Measurements from ENCODE around the gene DYSF. TPM values are rescaled to one million over a fixed set of nuclear protein-coding genes. Genes with fewer than 3 reads are reported as not detected.
"Not testable (repeated sequence)": the region's sequence is repeated elsewhere in the genome, so short reads cannot be mapped to it uniquely, and the experiment has no call there.

The DYSF gene
- total and polyA plus RNA-seq, 8 donors, result 1.1 to 5.5 (median 2.1) TPM

GRCh38 chr2:71428472-71429383 lies 24.6 kb upstream of the DYSF start:
- no peak overlapping the region for H3K4me3 ChIP-seq
- H3K9me3 ChIP-seq, result no peaks in the 10 kb centered on the region
- no peak overlapping the region for H3K27ac ChIP-seq
- peaks cover 0 to 4% (median 0%) of the 10 kb centered on the region in 3 donors for H3K4me1 ChIP-seq
- no peaks in the 10 kb centered on the region for H3K27me3 ChIP-seq
- ATAC-seq (no peak), FAIRE-seq (no peak), DNase-seq (no peak)
- 71 to 74% methylated on average over 3 of the region's 3 CpGs for WGBS, 2 donors
- no peak for TF ChIP-seq CTCF (IDR thresholded peaks at IDR 0.05)
- peaks cover 6 to 75% (median 15%) of the 10 kb centered on the region in 3 donors for H3K36me3 ChIP-seq
- intact Hi-C loops (cut with DNase I), result no loop called here

- H3K27ac ChIP-seq; H3K4me3 ChIP-seq; H3K9me3 ChIP-seq; H3K4me1 ChIP-seq; intact Hi-C loops (cut with DNase I); FAIRE-seq; ATAC-seq; DNase-seq; H3K27me3 ChIP-seq; H3K36me3 ChIP-seq: not testable (repeated sequence)
- WGBS, 2 donors, result 76 to 80% methylated on average over 5 of the region's 5 CpGs
Observed at GRCh38 chr2:71445142-71445541, 8.2 kb upstream of the DYSF start.

- Histone ChIP-seq H3K27me3 (no peaks in the 10 kb centered on the region), H3K27ac (no peak overlapping the region), H3K4me1 (no peaks in the 10 kb centered on the region), H3K9me3 (no peaks in the 10 kb centered on the region), H3K36me3 (no peaks in the 10 kb centered on the region), H3K4me3 (no peak overlapping the region)
- intact Hi-C loops (cut with DNase I), result no loop called here
- WGBS, 2 donors, result 97 to 100% methylated on average over 1 of the region's 1 CpG
- FAIRE-seq (no peak), DNase-seq (no peak), ATAC-seq (no peak)
- TF ChIP-seq CTCF (IDR thresholded peaks at IDR 0.05), result no peak
Observed at GRCh38 chr2:71446505-71446904, 6.9 kb upstream of the DYSF start.

GRCh38 chr2:71449343-71449742 lies 4.0 kb upstream of the DYSF start:
- Histone ChIP-seq H3K27me3 (no peaks in the 10 kb centered on the region), H3K9me3 (no peaks in the 10 kb centered on the region), H3K4me3 (no peak overlapping the region), H3K36me3 (no peaks in the 10 kb centered on the region), H3K4me1 (peaks cover 0 to 3% (median 0%) of the 10 kb centered on the region in 3 donors), H3K27ac (no peak overlapping the region)
- DNase-seq, result no peak
- FAIRE-seq, result no peak
- TF ChIP-seq CTCF (IDR thresholded peaks at IDR 0.05), result no peak
- intact Hi-C loops (cut with DNase I), result no loop called here
- WGBS, 2 donors, result 53 to 57% methylated on average over 3 of the region's 3 CpGs
- no peak for ATAC-seq

- Histone ChIP-seq H3K27me3 (no peaks in the 10 kb centered on the region), H3K36me3 (no peaks in the 10 kb centered on the region), H3K4me3 (no peak overlapping the region), H3K27ac (no peak overlapping the region), H3K9me3 (no peaks in the 10 kb centered on the region), H3K4me1 (peaks cover 0 to 3% (median 0%) of the 10 kb centered on the region in 3 donors)
- 88 to 91% methylated on average over 4 of the region's 4 CpGs for WGBS, 2 donors
- no peak for TF ChIP-seq CTCF (IDR thresholded peaks at IDR 0.05)
- ATAC-seq (no peak), FAIRE-seq (no peak), DNase-seq (no peak)
- intact Hi-C loops (cut with DNase I), result no loop called here
Observed at GRCh38 chr2:71451705-71452104, 1.7 kb upstream of the DYSF start.
